PFSK-1 (cell line): ENCODE measurements around the gene LYPD6.

Experiments
- POLR2AphosphoS5 ChIP-seq: IDR thresholded peaks from 2 replicates; pipeline ENCODE4 v1.6.1; 2012; ENCODE audit warnings: low read depth, mild to moderate bottlenecking, control low read depth, low read length, moderate library complexity
- REST ChIP-seq, 2 experiments: IDR thresholded peaks; 2 replicates each; pipeline versions ENCODE4 v1.6.1 to v1.8.0; 2011 to 2012; ENCODE audit warnings: low read depth in 2 of 2, low read length in 2 of 2, control low read depth in 1 of 2, inconsistent platforms in 1 of 2, mild to moderate bottlenecking in 1 of 2, moderate library complexity in 1 of 2; ENCODE audit not compliant: insufficient read depth in 1 of 2
- SIN3A ChIP-seq: IDR thresholded peaks from 2 replicates; pipeline ENCODE4 v1.6.1; 2012; ENCODE audit warnings: mild to moderate bottlenecking, low read length, moderate library complexity, borderline replicate concordance; ENCODE audit not compliant: insufficient read depth
- TAF1 ChIP-seq: IDR thresholded peaks from 2 replicates; pipeline ENCODE4 v1.6.1; 2012; ENCODE audit warnings: low read length, control low read depth, borderline replicate concordance; ENCODE audit not compliant: insufficient read depth

GRCh38 chr2:149464396-149464795 is 134.0 kb downstream of the LYPD6 start:
- TF ChIP-seq POLR2AphosphoS5 (no peak), REST (IDR thresholded peaks at IDR 0.05; ENCODE audit: insufficient read depth in 1 of 2, low read depth in 2 of 2, low read length in 2 of 2) (no peak), TAF1 (no peak), SIN3A (no peak)
